ENCODE data around the gene KDM4C.

Gene KDM4C

GRCh38 chr9:6977761-6978160 is 220.0 kb downstream of the KDM4C start:
- TF ChIP-seq CTCF (IDR thresholded peaks at IDR 0.05), result no peak
- H3K4me3 ChIP-seq, result no peak overlapping the region
- DNase-seq (ENCODE audit: low spot score), result no peak
- H3K27ac ChIP-seq, result no peak overlapping the region

- no peak overlapping the region for H3K4me3 ChIP-seq
- no peak for DNase-seq (ENCODE audit: low spot score)
- no peak for TF ChIP-seq CTCF (IDR thresholded peaks at IDR 0.05)
- H3K27ac ChIP-seq, result no peak overlapping the region
Observed at GRCh38 chr9:6978591-6978990, 220.8 kb downstream of the KDM4C start.

DNA sequence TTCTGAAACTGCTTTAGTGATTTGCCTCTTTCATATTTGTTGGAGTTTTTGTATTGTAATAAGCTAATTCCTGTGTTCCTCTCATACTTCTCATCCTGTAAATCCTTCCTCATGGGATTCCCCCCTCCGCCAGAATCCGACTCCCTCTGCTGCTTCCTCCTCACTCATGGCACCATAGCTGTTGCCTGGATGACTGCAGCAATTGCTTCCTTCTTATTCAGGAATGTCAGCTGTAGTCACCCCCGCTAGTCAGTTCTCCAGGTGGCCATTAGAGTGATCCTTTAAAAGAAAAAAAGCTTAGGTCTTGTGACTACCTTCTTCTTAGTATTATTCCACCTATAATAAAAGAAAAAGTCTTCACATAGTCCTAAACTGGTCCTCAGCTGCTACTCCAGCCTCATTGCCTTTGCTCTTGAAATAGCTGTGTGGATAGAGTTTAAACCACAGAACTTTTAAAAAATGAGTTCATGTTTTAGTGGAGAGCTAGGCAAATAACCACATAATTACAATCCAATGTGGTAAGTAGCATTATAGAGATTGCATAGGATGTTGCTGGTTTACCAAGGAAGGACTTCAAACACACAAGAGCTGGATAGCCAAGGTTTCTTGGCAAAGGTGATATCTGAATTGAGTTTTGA is 227.3 kb downstream of the KDM4C start:
- no peak overlapping the region for H3K4me3 ChIP-seq
- TF ChIP-seq CTCF (IDR thresholded peaks at IDR 0.05), result no peak
- DNase-seq (ENCODE audit: low spot score), result no peak
- H3K27ac ChIP-seq, result no peak overlapping the region

DNA sequence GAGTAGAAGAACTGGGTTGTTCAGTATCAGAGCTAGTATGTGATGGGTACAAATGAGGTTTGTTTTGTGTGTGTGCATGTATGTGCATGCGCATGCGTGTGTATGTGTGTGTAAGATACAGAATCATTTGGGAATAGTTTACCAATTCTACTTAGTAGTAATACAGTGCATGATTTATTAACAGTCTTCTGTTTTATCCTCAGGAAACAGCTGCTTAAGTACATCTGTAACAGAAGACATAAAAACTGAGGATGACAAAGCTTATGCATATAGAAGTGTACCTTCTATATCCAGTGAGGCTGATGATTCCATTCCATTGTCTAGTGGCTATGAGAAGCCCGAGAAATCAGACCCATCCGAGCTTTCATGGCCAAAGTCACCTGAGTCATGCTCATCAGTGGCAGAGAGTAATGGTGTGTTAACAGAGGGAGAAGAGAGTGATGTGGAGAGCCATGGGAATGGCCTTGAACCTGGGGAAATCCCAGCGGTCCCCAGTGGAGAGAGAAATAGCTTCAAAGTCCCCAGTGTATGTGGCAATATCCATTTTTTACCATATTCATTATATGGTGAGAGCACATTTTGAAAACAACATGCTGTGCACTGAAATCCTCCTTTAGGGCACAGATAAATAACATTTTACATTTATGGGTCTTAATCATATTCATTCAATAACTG is 228.5 kb downstream of the KDM4C start:
- DNase-seq (ENCODE audit: low spot score), result no peak
- TF ChIP-seq CTCF (IDR thresholded peaks at IDR 0.05), result no peak
- Histone ChIP-seq H3K4me3 (no peak overlapping the region), H3K27ac (no peak overlapping the region)

DNA sequence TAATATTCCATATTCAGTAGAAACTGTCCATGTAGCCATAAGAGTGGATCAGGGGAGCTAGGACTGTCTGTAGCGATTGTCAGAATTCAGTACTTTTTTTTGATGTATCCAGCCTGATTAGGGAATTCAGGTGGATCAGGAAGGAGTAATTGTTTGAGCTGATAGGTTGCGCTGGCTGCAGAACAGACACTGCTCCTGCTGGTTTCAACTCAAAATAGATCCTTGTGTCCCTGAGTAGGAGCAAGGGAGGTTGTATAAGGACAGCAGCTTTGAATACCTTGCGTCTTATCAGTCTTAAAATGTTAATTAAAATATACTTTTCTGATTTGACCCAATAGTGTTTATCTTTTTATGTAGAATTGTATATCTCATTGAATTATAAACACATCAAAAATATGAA is 229.6 kb downstream of the KDM4C start:
- no peak for TF ChIP-seq CTCF (IDR thresholded peaks at IDR 0.05)
- Histone ChIP-seq H3K4me3 (no peak overlapping the region), H3K27ac (no peak overlapping the region)
- no peak for DNase-seq (ENCODE audit: low spot score)

GRCh38 chr9:6991418-6991817 is 233.6 kb downstream of the KDM4C start:
- no peak for TF ChIP-seq CTCF (IDR thresholded peaks at IDR 0.05)
- H3K4me3 ChIP-seq, result no peak overlapping the region
- DNase-seq (ENCODE audit: low spot score), result no peak
- H3K27ac ChIP-seq, result no peak overlapping the region

All from coronary artery (tissue), 2 donors.